ENCODE results near the gene NUP42. TPM values are rescaled to one million over a fixed set of nuclear protein-coding genes. Genes with fewer than 3 reads are reported as not detected.
A peak's percentile ranks its signal among the peaks of the same experiment; 100 is the strongest.

The NUP42 gene
- total RNA-seq, 1 donor from 2014 or later, result 32.4 TPM

DNA sequence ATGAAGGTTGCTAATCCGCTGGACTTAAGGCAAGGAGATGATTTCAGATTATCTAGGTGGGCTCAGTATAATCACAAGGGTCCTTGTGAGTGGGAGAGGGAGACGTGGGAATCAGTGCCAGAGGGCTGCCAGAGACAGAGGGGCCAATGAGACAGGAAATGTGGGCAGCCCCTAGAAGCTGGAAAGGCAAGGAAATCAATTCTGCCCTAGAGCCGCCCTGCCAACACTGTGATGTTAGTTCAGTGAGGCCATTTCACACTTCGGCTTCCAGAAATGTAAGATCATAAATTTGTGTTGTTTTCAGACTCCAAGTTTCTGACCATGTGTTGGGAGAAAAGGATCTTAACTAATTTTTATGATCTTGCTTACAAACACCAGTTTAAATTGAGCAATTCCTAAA, 61.1 kb downstream of the NUP42 start:
- no peak overlapping the region for H3K4me3 ChIP-seq (ENCODE audit: low read length in 3 of 3)
- no peak overlapping the region for H3K27ac ChIP-seq (ENCODE audit: low read depth, low read length)
- no peaks in the 10 kb centered on the region for H3K36me3 ChIP-seq (ENCODE audit: control insufficient read depth in 3 of 3, insufficient read depth in 3 of 3, low read length in 3 of 3)
- H3K9me3 ChIP-seq (ENCODE audit: control insufficient read depth in 3 of 3, low read length in 3 of 3), result no peaks in the 10 kb centered on the region
- no peak overlapping the region for H3K9ac ChIP-seq (ENCODE audit: low read depth in 1 of 3, low read length in 3 of 3)
- H3K4me1 ChIP-seq (ENCODE audit: control insufficient read depth in 3 of 3, insufficient read depth in 3 of 3, low read length in 3 of 3), result peaks cover 0 to 8% (median 3%) of the 10 kb centered on the region in 3 donors
- H3K27me3 ChIP-seq (ENCODE audit: control insufficient read depth in 3 of 3, insufficient read depth in 3 of 3, low read length in 3 of 3), result peaks cover 0 to 11% (median 7%) of the 10 kb centered on the region in 3 donors

DNA sequence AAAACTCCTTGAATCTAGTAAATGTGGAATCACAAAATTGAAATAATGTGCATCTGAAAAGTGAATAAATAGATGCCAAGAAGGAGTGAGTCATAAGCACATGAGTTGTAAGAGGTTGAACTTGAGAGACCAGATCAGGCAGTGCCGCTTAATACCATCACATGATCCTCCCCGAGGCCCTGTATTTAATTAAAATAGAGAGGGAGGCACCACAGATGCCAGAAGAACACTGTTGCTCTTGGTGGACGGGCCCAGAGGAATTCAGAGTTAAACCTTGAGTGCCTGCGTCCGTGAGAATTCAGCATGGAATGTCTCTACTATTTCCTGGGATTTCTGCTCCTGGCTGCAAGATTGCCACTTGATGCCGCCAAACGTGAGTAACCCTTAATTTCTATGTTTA, 64.7 kb downstream of the NUP42 start, which contains the start of gene GPNMB:
TSS of gene GPNMB (plus strand) at position 221 of the 400 bp plus-strand sequence. CDS start at position 304, 83 bp downstream.
- H3K36me3 ChIP-seq (ENCODE audit: control insufficient read depth in 3 of 3, insufficient read depth in 3 of 3, low read length in 3 of 3), result no peaks in the 10 kb centered on the region
- H3K27me3 ChIP-seq (ENCODE audit: control insufficient read depth in 3 of 3, insufficient read depth in 3 of 3, low read length in 3 of 3), result peaks cover 0 to 16% (median 14%) of the 10 kb centered on the region in 3 donors
- peak within 1 kb of the TSS; percentile 49 to 60 (median 58) for H3K4me3 ChIP-seq (ENCODE audit: low read length in 3 of 3)
- no peaks in the 10 kb centered on the region for H3K9me3 ChIP-seq (ENCODE audit: control insufficient read depth in 3 of 3, low read length in 3 of 3)
- peak within 1 kb of the TSS in 2 of 3 donors; percentile 62 to 66 for H3K9ac ChIP-seq (ENCODE audit: low read depth in 1 of 3, low read length in 3 of 3)
- H3K4me1 ChIP-seq (ENCODE audit: control insufficient read depth in 3 of 3, insufficient read depth in 3 of 3, low read length in 3 of 3), result peaks cover 0 to 8% (median 3%) of the 10 kb centered on the region in 3 donors
- H3K27ac ChIP-seq (ENCODE audit: low read depth, low read length), result peak within 1 kb of the TSS; percentile 65

DNA sequence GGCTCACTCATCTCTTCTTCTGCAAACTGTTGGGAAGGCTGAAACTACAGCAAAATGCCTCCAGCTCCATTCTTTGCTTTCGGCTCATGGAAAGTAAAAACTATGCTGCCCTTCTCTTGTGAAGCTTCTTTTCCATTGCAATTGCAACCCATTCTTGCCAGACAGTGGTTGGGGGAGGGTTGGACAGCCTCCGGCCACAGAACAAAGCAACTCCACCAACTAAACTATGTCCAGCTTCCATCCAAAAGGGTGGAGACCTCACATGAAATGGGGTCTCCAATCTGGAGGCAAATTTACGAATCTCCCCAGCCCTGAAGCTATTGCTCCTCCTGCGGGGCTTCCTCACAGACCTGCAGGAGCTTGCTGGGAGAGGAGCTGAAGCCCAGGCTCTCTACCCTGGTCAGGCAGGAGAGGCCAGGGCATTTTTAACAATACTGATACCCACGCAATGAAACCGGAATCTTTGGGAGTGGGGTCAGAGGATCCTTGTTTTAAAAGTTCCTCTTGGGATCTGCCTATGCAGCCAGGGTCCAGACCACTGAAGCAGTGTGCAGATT, 65.3 kb downstream of the NUP42 start:
- Histone ChIP-seq H3K9me3 (ENCODE audit: control insufficient read depth in 3 of 3, low read length in 3 of 3) (no peaks in the 10 kb centered on the region), H3K36me3 (ENCODE audit: control insufficient read depth in 3 of 3, insufficient read depth in 3 of 3, low read length in 3 of 3) (no peaks in the 10 kb centered on the region), H3K27me3 (ENCODE audit: control insufficient read depth in 3 of 3, insufficient read depth in 3 of 3, low read length in 3 of 3) (peaks cover 0 to 16% (median 14%) of the 10 kb centered on the region in 3 donors), H3K27ac (ENCODE audit: low read depth, low read length) (peak overlapping the region; percentile 65), H3K4me1 (ENCODE audit: control insufficient read depth in 3 of 3, insufficient read depth in 3 of 3, low read length in 3 of 3) (peaks cover 0 to 8% (median 3%) of the 10 kb centered on the region in 3 donors), H3K4me3 (ENCODE audit: low read length in 3 of 3) (peak overlapping the region; percentile 49 to 60 (median 58)), H3K9ac (ENCODE audit: low read depth in 1 of 3, low read length in 3 of 3) (peak overlapping the region in 2 of 3 donors; percentile 62 to 66)

DNA sequence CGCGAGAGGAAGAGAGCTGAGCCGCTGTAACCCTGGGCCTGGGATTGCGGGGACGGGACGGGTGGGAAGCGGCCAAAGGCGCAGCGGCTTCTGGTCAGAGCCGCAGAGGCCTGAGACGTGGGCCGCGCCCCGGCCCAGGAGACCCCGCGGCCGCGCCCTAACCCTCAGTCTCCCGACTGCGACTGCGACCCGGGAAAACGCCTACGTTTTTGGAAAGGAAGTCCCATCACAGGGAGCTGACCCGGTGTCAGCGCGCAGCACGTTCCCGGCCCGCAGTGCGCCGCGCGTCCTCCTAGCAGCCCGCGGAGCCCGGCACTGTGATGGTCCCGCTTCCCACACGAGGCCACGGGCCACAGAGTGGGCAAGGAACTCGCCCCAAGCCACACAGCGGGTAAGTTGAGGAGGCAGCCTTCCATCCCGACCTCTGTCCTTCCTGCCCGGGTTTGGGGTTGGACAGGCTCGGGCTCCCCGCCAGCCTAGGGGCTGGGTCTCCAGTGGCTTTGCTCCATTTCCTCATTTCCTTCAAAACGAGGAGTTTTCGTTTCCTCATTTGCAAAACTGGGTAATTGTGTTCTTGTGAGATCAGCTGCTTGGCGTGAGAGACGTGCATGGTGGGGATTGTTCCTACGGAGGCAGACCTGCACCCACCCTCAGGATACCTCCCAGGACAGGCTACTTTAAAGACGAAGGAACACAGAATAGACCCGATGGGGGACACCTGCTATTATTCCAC, 65.9 kb downstream of the NUP42 start:
- Histone ChIP-seq H3K4me1 (ENCODE audit: control insufficient read depth in 3 of 3, insufficient read depth in 3 of 3, low read length in 3 of 3) (peaks cover 0 to 8% (median 3%) of the 10 kb centered on the region in 3 donors), H3K27ac (ENCODE audit: low read depth, low read length) (peak overlapping the region; percentile 65), H3K9me3 (ENCODE audit: control insufficient read depth in 3 of 3, low read length in 3 of 3) (no peaks in the 10 kb centered on the region), H3K36me3 (ENCODE audit: control insufficient read depth in 3 of 3, insufficient read depth in 3 of 3, low read length in 3 of 3) (no peaks in the 10 kb centered on the region), H3K27me3 (ENCODE audit: control insufficient read depth in 3 of 3, insufficient read depth in 3 of 3, low read length in 3 of 3) (peaks cover 0 to 16% (median 14%) of the 10 kb centered on the region in 3 donors), H3K9ac (ENCODE audit: low read depth in 1 of 3, low read length in 3 of 3) (peak overlapping the region; percentile 16 to 66 (median 62)), H3K4me3 (ENCODE audit: low read length in 3 of 3) (peak overlapping the region; percentile 49 to 60 (median 58))

DNA sequence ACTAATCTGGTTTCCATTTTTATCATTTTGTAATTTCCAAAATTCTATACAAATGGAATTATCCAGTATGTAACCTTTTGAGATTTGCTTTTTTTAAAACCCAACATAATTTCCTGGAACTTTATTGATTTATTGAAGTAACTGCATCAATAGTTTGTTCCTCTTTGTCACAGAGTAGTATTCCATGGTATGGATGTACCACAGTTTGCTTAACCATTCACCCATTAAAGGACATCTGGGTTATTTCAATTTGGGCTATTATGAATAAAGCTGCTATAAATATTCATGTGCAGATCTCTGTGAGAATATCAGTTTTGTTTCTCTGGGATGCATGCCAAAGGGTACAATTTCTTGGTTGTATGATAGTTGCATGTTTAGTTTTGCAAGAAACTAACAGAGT, 67.6 kb downstream of the NUP42 start:
- Histone ChIP-seq H3K4me1 (ENCODE audit: control insufficient read depth in 3 of 3, insufficient read depth in 3 of 3, low read length in 3 of 3) (peaks cover 0 to 3% (median 0%) of the 10 kb centered on the region in 3 donors), H3K4me3 (ENCODE audit: low read length in 3 of 3) (no peak overlapping the region)

More for the DNA sequence above, 67.6 kb downstream of the NUP42 start:
- Histone ChIP-seq H3K27me3 (ENCODE audit: control insufficient read depth in 3 of 3, insufficient read depth in 3 of 3, low read length in 3 of 3) (peaks cover 0 to 16% (median 14%) of the 10 kb centered on the region in 3 donors), H3K36me3 (ENCODE audit: control insufficient read depth in 3 of 3, insufficient read depth in 3 of 3, low read length in 3 of 3) (peaks cover 0 to 2% (median 0%) of the 10 kb centered on the region in 3 donors), H3K9ac (ENCODE audit: low read depth in 1 of 3, low read length in 3 of 3) (no peak overlapping the region), H3K27ac (ENCODE audit: low read depth, low read length) (no peak overlapping the region), H3K9me3 (ENCODE audit: control insufficient read depth in 3 of 3, low read length in 3 of 3) (no peaks in the 10 kb centered on the region)

Other genes starting within 250 kb of the NUP42 start
- gene HYCC1, start 167.9 kb upstream of the NUP42 start, total RNA-seq, result 30.8 TPM
- gene KLHL7, start 76.3 kb upstream of the NUP42 start, total RNA-seq, result 17.7 TPM
- 49.6 TPM for gene GPNMB, start 64.7 kb downstream of the NUP42 start, total RNA-seq
- 95.5 TPM for gene MALSU1, start 117.3 kb downstream of the NUP42 start, total RNA-seq

All from skeletal muscle tissue (tissue), 4 donors.